Gastroesophageal sphincter (tissue), 2 donors: ENCODE results near the gene MSANTD3.

Experiments used
- POLR2A ChIP-seq, 2 donors: fragments of 450-650 bp; IDR thresholded peaks; one replicate each; pipeline ENCODE4 v1.6.1; 2017; ENCODE audit warnings: antibody characterized with exemption in 2 of 2, mild to moderate bottlenecking in 2 of 2, moderate library complexity in 1 of 2
- POLR2AphosphoS5 ChIP-seq: sonication (generic); formaldehyde crosslinking; IDR thresholded peaks from one replicate; pipeline ENCODE4 v1.6.1; 2017; ENCODE audit warnings: antibody characterized with exemption

DNA sequence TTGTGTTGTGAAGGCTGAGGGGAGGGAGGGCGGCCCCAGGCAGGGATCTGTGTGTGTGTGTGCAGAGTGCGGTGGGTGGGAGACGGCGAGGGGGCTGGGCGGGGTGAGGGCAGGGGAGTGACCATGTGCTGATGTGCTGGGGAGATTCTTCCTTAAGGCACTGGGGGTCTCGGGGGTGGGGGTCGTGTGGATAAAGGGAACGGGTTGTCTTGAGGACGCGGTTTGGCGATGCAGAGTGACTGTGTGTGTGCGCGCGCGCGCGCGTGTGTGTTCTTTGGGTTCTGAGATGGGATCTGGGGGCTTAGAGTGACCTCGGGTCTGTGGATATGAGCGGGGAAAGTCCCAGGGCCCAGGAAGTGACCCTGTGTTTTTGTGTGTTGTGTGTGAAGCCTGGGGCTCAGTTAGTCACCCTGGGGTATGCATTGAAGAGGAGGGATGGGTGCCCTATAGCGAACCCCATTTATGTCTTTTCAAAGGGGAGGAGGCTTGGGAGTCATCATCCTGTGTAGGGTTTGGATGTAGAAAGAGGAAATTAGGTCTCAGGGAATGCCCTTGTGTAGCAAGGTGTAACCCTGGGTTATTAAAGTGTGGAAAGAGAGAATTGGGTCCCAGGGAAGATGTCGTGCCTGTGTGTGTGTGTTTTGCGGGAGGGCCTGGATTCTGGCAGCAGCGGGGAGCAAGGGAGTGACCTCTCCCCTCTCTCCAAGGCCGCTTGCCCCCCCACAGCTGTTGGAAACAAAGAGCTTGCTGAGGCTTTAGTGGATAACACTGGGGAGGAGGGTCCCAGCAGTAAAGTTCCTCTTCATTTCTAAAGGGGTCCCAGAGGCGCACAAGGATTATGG, 47.4 kb downstream of the MSANTD3 start:
- TF ChIP-seq POLR2A (IDR thresholded peaks at IDR 0.05) (no peak), POLR2AphosphoS5 (no peak)
